ENCODE results near the gene LIN28B.

DNA sequence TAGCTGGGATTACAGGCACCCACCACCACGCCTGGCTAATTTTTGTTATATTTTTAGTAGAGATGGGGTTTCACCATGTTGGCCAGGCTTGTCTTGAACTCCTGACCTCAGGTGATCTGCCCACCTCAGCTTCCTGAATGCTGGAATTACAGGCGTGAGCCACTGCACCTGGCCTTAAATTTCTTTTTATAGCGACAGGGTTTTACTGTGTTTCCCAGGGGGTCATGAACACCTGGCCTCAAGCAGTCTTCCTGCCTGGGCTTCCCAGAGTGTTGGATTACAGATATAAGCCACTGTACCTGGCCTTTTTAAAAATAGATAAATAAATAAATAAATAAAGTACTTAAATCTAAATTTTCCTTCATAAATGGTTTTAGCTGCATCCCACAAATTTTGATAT is 57.5 kb downstream of the LIN28B start:
- no peak for TF ChIP-seq EZH2 (IDR thresholded peaks at IDR 0.05; ENCODE audit: borderline replicate concordance, insufficient read depth, low read length, poor library complexity, severe bottlenecking)
- TF ChIP-seq, protein P1, sequence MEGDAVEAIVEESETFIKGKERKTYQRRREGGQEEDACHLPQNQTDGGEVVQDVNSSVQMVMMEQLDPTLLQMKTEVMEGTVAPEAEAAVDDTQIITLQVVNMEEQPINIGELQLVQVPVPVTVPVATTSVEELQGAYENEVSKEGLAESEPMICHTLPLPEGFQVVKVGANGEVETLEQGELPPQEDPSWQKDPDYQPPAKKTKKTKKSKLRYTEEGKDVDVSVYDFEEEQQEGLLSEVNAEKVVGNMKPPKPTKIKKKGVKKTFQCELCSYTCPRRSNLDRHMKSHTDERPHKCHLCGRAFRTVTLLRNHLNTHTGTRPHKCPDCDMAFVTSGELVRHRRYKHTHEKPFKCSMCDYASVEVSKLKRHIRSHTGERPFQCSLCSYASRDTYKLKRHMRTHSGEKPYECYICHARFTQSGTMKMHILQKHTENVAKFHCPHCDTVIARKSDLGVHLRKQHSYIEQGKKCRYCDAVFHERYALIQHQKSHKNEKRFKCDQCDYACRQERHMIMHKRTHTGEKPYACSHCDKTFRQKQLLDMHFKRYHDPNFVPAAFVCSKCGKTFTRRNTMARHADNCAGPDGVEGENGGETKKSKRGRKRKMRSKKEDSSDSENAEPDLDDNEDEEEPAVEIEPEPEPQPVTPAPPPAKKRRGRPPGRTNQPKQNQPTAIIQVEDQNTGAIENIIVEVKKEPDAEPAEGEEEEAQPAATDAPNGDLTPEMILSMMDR (IDR thresholded peaks at IDR 0.05; ENCODE audit: poor library complexity, severe bottlenecking) = no peak

Data from neural cell (in vitro differentiated cells).